ENCODE results near the gene CHURC1.
"Not testable (repeated sequence)": the region's sequence is repeated elsewhere in the genome, so short reads cannot be mapped to it uniquely, and the experiment has no call there.

CHURC1 gene

GRCh38 chr14:64910847-64911495, 3.3 kb upstream of the CHURC1 start:
- no peak for DNase-seq (ENCODE audit: low read depth in 2 of 2)

DNA sequence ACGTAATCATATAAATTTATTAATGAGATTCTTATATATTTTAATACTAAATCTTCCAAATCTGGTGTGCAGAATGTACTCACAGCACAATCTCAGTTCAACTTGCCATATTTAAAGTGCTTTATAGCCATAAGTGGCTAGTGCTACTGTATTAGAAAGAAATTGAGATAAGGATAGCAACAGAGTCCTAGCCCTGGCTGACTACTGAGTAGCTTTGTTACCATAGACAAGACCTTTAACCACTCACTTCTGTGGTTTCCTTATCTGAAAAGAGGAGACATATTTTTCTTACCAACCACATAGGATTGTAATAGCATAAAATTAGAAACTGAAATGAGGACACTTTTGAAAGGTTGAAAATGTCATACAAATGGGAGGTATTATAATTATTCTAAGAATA, 2.0 kb upstream of the CHURC1 start:
- DNase-seq (ENCODE audit: low read depth in 2 of 2) = no peak

GRCh38 chr14:64913477-64913876, 778 bp upstream of the CHURC1 start:
- not testable (repeated sequence) for DNase-seq (ENCODE audit: low read depth in 2 of 2)

DNA sequence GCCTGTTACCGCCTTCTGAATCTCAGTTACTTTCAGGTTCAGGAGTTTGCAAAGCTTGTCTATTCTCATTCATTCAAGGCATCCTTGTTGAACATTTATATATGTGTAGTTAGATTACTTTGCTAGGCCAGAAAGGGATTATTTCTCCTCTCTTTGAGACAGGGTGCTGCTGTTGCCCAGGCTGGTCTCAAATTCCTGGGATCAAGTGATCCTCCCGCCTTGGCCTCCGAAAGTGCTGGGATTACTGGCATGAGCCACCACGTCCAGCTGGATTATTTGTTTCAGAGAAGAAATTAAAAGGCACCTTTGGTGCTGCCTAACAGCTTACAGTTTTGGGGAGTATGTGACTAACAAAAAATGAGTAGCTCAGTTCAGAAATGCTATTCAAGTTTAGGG, 772 bp downstream of the CHURC1 start:
- no peak for DNase-seq (ENCODE audit: low read depth in 2 of 2)

GRCh38 chr14:64915797-64916196, 1.5 kb downstream of the CHURC1 start:
- DNase-seq (ENCODE audit: low read depth in 2 of 2) = no peak

- DNase-seq (ENCODE audit: low read depth in 2 of 2) = no peak
Observed at GRCh38 chr14:64918216-64918615, 4.0 kb downstream of the CHURC1 start.

DNA sequence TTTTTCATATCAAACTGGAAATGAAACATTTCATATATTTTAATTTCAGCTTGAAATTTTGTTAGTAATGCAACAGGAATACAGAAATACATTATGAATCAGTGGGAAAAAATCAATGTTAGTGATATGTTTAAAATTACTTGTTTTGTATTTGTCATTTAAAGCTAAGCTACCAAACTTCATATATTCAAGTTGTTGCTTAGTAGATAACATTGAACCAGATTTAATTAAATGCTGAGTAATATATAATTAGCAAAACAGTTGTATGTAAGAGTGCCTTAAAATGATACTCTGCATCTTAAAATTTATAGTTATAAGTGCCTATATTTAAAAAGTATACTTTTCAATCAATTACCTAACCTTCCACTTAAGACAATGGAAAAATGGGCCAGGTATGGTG, 5.0 kb downstream of the CHURC1 start:
- no peak for DNase-seq (ENCODE audit: low read depth in 2 of 2)

DNA sequence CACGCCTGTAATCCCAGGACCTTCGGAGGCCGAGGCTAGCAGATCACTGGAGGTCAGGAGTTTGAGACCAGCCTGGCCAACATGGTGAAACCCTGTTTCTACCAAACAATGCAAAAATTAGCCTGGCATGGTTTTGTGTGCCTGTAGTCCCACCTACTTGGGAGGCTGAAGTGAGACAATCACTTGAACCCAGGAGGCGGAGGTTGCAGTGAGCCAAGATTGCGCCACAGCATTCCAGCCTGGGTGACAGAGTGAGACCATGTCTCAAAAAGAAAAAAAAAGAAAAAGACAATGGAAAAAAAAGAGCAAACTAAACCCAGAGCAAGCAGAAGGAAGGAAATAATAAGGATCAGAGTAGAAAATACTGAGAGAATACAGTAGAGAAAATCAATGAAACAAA, 5.4 kb downstream of the CHURC1 start:
- no peak for DNase-seq (ENCODE audit: low read depth in 2 of 2)

DNA sequence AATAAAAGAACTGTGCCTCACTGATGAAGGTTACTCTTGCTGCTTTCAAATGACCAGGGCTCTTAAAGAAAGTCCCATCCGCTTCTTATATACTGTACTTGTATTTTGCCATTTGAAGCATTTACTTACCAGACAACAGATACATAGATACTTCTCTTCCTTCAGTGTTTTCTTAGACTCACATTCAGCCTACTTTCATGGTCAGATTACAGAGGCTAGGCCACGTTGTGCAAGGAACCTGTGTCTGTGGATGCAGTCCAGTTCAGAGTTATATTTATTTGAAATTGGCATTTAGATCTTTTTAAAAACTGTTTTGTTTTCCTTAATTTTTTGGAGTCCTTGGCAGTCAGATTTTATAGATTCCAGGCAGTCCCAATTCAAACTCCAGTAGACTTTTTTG, 6.2 kb downstream of the CHURC1 start:
- DNase-seq (ENCODE audit: low read depth in 2 of 2) = no peak

GRCh38 chr14:64923015-64923414, 8.8 kb downstream of the CHURC1 start:
- no peak for DNase-seq (ENCODE audit: low read depth in 2 of 2)

GRCh38 chr14:64926398-64926995, 12.2 kb downstream of the CHURC1 start:
- DNase-seq (ENCODE audit: low read depth in 2 of 2) = no peak

DNA sequence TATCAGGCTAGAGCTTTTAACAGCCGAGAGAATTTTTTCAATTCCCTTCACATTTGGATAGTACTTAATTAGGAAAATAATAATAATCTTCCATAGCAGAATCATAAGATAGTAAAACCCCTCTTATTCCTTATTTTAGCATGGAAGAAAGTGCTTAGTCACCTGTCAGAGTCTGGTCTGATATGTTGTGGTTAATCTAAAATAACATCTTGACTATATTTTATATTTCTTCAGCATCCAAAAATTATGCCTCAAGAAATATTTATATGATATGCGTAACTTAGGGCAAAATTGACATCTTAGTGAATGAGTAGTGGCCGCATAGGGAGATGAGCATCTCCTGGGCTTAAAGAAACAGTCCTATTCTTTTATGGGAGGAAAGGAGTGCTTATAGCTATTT, 12.8 kb downstream of the CHURC1 start:
- DNase-seq (ENCODE audit: low read depth in 2 of 2) = no peak

- no peak for DNase-seq (ENCODE audit: low read depth in 2 of 2)
Observed at GRCh38 chr14:64928239-64929013, 14.2 kb downstream of the CHURC1 start.

GRCh38 chr14:64929014-64929359, 14.7 kb downstream of the CHURC1 start:
- DNase-seq (ENCODE audit: low read depth in 2 of 2) = no peak

DNA sequence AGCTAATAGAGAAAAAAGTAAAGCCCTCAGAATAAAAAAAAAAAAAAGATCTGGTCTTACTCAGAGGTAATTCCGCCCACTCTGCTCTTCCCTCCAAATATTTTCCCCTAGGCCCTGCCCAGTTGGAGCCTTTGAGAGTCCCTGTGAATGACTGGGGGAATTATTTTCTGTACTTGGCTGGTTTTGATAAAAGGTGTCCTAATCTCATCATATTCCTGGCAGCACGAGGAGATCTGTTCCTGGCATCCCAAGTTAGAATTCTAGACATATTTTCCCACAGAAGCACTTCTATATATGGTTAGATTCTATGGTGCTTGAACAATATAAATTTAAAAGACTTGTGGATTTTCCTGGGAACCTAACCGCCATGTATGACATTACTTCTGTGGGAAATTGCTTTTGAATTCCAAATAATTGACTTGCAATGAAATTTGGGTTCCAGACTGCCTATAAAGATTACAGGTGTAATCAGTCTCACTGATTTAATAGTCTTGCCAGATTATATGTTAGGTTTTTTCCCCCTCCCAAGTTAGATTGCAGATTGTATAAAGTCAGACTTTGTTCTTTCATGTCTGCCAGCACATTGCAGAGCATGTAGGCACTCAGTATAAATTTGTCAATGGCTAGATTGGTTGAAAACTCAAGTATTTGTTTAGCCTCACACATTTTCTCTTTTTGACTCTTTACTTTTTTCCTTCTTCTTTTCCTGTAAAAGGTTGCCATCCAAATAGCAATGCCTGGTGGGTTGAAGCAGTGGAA, 16.0 kb downstream of the CHURC1 start:
- DNase-seq (ENCODE audit: low read depth in 2 of 2) = no peak

DNA sequence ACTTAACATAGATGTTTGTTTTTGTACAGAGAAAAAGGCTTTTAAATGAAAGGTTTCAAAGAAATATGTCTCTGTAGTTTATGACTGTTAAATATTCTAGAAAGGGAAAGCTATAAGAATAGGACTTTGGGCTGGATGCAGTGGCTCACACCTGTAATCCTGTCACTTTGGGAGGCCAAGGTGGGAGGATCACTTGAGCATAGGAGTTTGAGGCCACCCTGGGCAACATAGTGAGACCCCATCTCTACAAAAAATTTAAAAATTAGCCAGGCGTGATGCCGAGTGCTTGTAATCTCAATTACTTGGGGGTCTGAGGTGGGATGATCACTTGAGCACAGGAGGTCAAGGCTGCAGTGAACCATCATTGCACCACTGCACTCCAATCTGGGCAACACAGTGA, 16.9 kb downstream of the CHURC1 start:
- no peak for DNase-seq (ENCODE audit: low read depth in 2 of 2)

DNA sequence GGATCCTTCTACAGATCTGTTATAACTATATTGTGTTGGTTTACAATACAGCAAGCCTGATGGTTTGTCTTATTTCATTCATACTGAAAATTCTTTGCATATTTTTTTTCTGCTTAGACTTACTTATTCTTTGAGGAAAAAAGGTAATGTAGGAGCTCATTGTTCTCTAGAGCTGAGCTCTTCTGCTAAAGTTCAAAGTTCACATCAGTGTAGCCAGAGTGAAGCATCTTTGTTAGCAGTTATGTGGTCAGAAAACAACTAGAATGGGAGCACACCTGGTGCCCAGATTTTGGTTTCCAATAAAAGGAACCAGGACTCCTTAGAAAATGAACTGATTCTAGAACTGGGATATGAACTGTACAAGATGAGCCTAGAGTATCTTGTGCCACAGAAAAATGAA, 18.0 kb downstream of the CHURC1 start:
- DNase-seq (ENCODE audit: low read depth in 2 of 2) = no peak

DNA sequence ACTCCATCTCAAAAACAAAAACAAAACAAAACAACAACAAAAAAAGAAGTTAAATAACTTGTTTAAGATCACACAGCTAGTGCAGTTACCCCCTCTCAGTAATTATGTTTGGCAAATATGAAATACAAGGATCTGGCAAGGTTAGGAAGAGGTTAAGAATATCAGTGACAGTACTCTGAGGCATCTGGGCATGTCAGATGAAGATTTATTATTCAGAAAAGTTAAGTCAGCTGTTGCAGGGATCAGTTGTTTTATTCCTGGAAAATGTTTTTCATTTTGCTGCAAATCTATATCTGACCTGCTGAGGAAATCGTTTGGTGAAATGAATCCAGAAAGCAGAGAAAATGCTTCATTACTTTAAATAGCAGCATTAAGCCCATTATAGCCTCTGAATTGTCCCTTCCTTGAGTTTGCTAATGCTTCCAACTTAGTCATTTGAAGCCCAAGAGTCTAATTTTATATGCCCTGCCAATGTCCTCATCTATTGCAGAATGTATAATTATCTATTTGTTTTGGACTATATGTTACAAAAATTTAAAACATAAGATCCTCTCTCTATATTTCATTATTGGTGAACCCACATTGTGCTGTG, 20.2 kb downstream of the CHURC1 start:
- no peak for DNase-seq (ENCODE audit: low read depth in 2 of 2)

DNA sequence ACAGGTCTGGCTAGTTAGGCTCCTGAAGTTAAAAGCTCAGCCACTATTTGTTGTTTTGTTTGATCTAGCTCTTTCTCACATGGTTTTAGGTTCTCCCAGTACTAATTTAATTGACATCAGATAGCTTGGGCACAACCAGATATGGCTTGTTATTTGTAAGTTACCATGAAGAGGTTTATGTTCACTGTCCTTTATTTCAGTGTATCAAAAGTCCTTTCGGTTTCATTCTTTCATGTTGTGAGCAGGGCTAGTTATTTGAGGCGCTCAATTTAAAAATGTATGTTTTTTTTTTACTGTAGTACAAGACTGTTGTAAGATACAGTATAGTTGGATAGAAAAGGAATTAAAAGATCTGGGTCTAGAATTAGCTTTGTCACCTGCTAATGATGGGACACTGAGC, 21.3 kb downstream of the CHURC1 start:
- no peak for DNase-seq (ENCODE audit: low read depth in 2 of 2)

DNA sequence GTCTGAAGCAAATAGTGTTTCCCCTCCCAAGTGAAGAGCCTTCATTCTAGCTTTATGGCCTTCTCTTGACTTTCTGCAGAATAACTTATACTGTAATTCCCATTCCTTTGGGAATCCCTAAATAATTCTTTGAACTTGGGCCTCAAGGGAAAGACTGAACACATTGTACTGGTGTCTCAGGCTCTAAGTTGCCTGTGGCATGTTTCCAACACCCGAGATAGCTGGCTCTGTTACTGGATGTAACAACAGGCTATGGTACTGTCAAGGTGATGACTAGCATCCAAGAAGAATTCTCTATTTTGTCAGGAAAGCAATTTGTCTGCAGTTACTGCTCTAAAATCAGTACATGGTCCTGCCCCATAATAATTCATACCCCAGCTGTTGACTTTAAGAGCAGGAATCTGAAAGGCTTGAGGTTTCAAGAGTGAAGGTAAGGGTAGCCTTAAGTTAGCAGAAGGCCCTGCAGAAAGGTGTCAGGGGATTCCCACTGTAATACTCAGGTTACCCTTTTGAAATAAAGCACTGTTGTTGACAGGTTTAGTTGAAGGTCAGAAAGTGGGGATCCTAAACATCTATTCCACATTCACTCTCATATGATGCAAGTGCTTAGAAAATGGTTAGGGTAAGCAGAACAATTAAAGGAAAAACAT, 23.0 kb downstream of the CHURC1 start:
- DNase-seq (ENCODE audit: low read depth in 2 of 2) = no peak

GRCh38 chr14:64937821-64938193, 23.6 kb downstream of the CHURC1 start:
- no peak for DNase-seq (ENCODE audit: low read depth in 2 of 2)

Data from stimulated activated CD4-positive, alpha-beta T cell treated with anti-CD3 and anti-CD28 coated beads, Interleukin-15, amount 100 ng/mL, for 48 hours (primary cell).